ENCODE data around the gene UBN1.

DNA sequence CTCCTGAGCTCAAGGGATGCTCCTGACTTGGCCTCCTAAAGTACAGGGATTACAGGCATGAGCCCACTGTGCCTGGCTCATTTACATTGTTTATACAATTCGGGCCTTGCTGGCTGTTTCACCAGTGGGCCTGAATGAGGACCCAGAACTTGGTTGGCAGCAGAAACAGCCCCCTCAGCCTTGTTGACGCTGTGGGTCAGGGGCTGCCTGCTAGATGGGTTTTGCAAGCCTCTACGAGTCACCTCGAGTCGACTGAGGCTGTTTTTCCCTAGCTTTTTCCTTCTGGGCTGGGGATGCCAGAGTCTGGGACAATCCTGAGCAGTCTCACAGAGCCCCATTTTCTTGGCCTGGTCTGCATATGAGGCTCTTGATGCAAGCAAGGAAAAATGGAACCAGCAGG, 73.5 kb downstream of the UBN1 start:
- no peak for TF ChIP-seq FOXO1 (CRISPR knock-in tag; IDR thresholded peaks at IDR 0.05)
- TF ChIP-seq CBFB (CRISPR knock-in tag; IDR thresholded peaks at IDR 0.05): no peak
- no peak for TF ChIP-seq ZNF367 (CRISPR knock-in tag; IDR thresholded peaks at IDR 0.05; ENCODE audit: borderline replicate concordance)
- TF ChIP-seq, protein P1, sequence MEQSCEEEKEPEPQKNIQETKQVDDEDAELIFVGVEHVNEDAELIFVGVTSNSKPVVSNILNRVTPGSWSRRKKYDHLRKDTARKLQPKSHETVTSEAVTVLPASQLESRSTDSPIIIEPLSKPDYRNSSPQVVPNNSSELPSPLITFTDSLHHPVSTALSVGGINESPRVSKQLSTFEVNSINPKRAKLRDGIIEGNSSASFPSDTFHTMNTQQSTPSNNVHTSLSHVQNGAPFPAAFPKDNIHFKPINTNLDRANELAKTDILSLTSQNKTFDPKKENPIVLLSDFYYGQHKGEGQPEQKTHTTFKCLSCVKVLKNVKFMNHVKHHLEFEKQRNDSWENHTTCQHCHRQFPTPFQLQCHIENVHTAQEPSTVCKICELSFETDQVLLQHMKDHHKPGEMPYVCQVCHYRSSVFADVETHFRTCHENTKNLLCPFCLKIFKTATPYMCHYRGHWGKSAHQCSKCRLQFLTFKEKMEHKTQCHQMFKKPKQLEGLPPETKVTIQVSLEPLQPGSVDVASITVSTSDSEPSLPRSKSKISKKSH (CRISPR knock-in tag; IDR thresholded peaks at IDR 0.05; ENCODE audit: borderline replicate concordance): no peak
- TF ChIP-seq YEATS2 (CRISPR knock-in tag; IDR thresholded peaks at IDR 0.05; ENCODE audit: borderline replicate concordance): no peak
- TF ChIP-seq, protein P2, sequence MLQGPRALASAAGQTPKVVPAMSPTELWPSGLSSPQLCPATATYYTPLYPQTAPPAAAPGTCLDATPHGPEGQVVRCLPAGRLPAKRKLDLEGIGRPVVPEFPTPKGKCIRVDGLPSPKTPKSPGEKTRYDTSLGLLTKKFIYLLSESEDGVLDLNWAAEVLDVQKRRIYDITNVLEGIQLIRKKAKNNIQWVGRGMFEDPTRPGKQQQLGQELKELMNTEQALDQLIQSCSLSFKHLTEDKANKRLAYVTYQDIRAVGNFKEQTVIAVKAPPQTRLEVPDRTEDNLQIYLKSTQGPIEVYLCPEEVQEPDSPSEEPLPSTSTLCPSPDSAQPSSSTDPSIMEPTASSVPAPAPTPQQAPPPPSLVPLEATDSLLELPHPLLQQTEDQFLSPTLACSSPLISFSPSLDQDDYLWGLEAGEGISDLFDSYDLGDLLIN (CRISPR knock-in tag; IDR thresholded peaks at IDR 0.05; ENCODE audit: borderline replicate concordance): no peak
- TF ChIP-seq TAF1 (CRISPR knock-in tag; IDR thresholded peaks at IDR 0.05): no peak

Measured in HepG2 (cell line).